T-cell (primary cell): Measurements from ENCODE around the gene MYB. TPM values are rescaled to one million over a fixed set of nuclear protein-coding genes. Genes with fewer than 3 reads are reported as not detected.

ENCODE experiments used
- ATAC-seq, 4 experiments: fragments of 200-7000 bp in 3 of 4; fragments of 150-1000 bp in 1 of 4; cut with Tn5 transposase; replicated peaks in 1 of 4; 1 replicate in 3 of 4; 2 replicates in 1 of 4; pipeline ENCODE4 v1.10.0; 2021; ENCODE audit warnings: moderate library complexity in 3 of 4, mild to moderate bottlenecking in 2 of 4, moderate number of reproducible peaks in 1 of 4
- CTCF ChIA-PET, 2 donors: fragments of 300-600 bp; sonication (Branson Sonifier 250); formaldehyde crosslinking; loops; one replicate each; lab custom pipeline; 2022; ENCODE audit warnings: antibody characterized with exemption in 2 of 2; lab: Charles Lee
- POLR2A ChIA-PET, 2 donors: fragments of 300-600 bp; sonication (Branson Sonifier 250); formaldehyde crosslinking; loops; one replicate each; lab custom pipeline; 2022; ENCODE audit warnings: antibody characterized with exemption in 2 of 2; lab: Charles Lee
- DNase-seq, 35 experiments: peaks; one replicate each; pipeline versions ENCODE4 v3.0.0 to v3.0.0-alpha.2; 2013 to 2023
- H3K27ac ChIP-seq: one replicate; pipeline ENCODE4 v1.5.1; 2013; ENCODE audit warnings: low read length
- H3K27me3 ChIP-seq, 2 experiments: replicated peaks in 1 of 2; 1 replicate in 1 of 2; 2 replicates in 1 of 2; pipeline versions ENCODE4 v1.6.1 to v1.7.0; 2013; ENCODE audit warnings: low read length in 1 of 2, mixed read lengths in 1 of 2; ENCODE audit not compliant: control insufficient read depth in 2 of 2, insufficient read depth in 2 of 2; ENCODE audit errors: extremely low read depth in 1 of 2
- H3K36me3 ChIP-seq, 2 donors: 1 replicate in 1 of 2; 2 replicates in 1 of 2; pipeline versions ENCODE4 v1.6.1 to v1.7.0; 2013; ENCODE audit warnings: low read length in 1 of 2; ENCODE audit not compliant: control insufficient read depth in 2 of 2, insufficient read depth in 1 of 2; ENCODE audit errors: extremely low read depth in 1 of 2
- H3K4me1 ChIP-seq, 2 experiments: 1 replicate in 1 of 2; 2 replicates in 1 of 2; pipeline versions ENCODE4 v1.6.1 to v1.7.0; 2013; ENCODE audit warnings: low read length in 2 of 2, mixed read lengths in 1 of 2; ENCODE audit not compliant: insufficient read depth in 2 of 2, control insufficient read depth in 1 of 2; ENCODE audit errors: extremely low read depth in 1 of 2
- H3K4me3 ChIP-seq, 2 donors: 1 replicate in 1 of 2; 2 replicates in 1 of 2; pipeline versions ENCODE4 v1.5.1 to v1.7.0; 2013; ENCODE audit warnings: mild to moderate bottlenecking in 2 of 2, low read length in 1 of 2, moderate library complexity in 1 of 2; ENCODE audit not compliant: control insufficient read depth in 1 of 2; ENCODE audit errors: extremely low read depth in 1 of 2
- H3K9me3 ChIP-seq: 2 replicates; pipeline ENCODE4 v1.7.0; 2013
- H3K27ac Mint-ChIP-seq, 2 donors: one replicate each; pipeline ENCODE4 v1.8.0; 2020 to 2021; ENCODE audit warnings: mild to moderate bottlenecking in 2 of 2, mixed read lengths in 2 of 2
- H3K27me3 Mint-ChIP-seq, 2 donors: one replicate each; pipeline ENCODE4 v1.8.0; 2021 to 2022; ENCODE audit warnings: mixed read lengths in 2 of 2
- H3K36me3 Mint-ChIP-seq: one replicate; pipeline ENCODE4 v1.8.0; 2021; ENCODE audit warnings: mixed read lengths
- H3K4me1 Mint-ChIP-seq, 3 donors: one replicate each; pipeline ENCODE4 v1.8.0; 2020 to 2022; ENCODE audit warnings: mixed read lengths in 3 of 3, mild to moderate bottlenecking in 1 of 3
- H3K4me3 Mint-ChIP-seq, 3 donors: one replicate each; pipeline ENCODE4 v1.8.0; 2020 to 2022; ENCODE audit warnings: mild to moderate bottlenecking in 3 of 3, mixed read lengths in 3 of 3, moderate library complexity in 3 of 3
- H3K9me3 Mint-ChIP-seq, 3 donors: one replicate each; pipeline ENCODE4 v1.8.0; 2020 to 2022; ENCODE audit warnings: mixed read lengths in 3 of 3
- WGBS: methylation state at CpG from one replicate; pipeline ENCODE4 v1.1.5; 2013; ENCODE audit warnings: missing lambda C conversion rate; ENCODE audit not compliant: insufficient coverage; 5-methylcytosine and 5-hydroxymethylcytosine counted together
- total RNA-seq, 35 experiments: library from RNA in 6 of 35; stranded (reverse) in 6 of 35; fragments of 120-200 nt in 1 of 35; gene quantifications; one replicate each; pipeline versions ENCODE4 v1.2.1 to v1.2.4 and lab custom pipeline; 2013 to 2026

The MYB gene
- total RNA-seq (10 to 100 TPM in 4 of 5 donors, 1 to 10 TPM in 1; 4.4 to 23.9 (median 17.1) TPM), total RNA-seq (lab: John Stamatoyannopoulos, UW) (6.3 to 144 (median 29.1) reads per million in 29 experiments)
- 6.2 TPM for total RNA-seq (2013)

DNA sequence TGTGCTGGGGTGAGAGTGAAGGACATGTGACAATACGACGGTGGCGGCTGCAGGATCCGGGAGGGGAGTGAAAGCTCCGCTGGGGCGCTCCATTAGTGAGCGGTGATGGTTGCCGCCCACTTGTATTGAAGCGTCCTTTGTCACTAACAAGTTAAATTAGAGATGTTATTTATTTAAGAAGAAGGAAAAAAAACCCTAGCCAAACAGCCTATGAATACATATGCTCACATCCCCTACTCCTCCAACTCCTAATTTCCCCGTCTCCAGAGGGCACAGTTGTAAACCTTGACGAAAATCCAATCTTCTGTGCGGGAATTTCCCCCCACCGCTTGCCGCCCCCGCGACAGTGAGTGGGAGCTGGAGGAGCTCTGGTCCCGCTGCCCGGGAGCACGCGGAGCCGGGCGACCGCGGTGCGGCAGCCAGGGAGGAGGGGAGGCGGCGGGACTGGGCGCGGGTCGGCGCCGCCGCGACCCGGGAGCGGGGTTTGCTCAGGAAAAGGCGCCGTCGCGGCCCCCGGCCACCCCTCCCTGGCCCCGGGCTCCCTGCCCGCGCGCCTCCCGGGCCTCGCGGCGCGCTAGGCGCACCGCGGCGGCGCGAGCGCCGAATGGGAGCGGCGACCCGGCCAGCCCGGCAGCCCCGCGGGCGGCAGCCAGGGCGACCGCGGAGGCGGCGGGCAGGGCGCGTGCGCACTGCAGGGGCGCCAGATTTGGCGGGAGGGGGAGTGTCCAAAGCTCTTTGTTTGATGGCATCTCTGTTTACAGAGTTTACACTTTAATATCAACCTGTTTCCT, at the start of gene MYB:
Gene MYB, plus strand, starts transcription at position 767 of the 791 bp plus-strand sequence. CDS start 206 bp downstream, outside the sequence.
- Histone ChIP-seq H3K4me1 (peaks cover 12 to 21% of the 10 kb centered on the region in 2 experiments), H3K9me3 (no peaks in the 10 kb centered on the region), H3K4me3 (peak within 1 kb of the TSS; percentile 63 to 98), H3K27me3 (no peaks in the 10 kb centered on the region), H3K36me3 (no peaks in the 10 kb centered on the region), H3K27ac (peak within 1 kb of the TSS; percentile 25)
- peak within 1 kb of the TSS; percentile 82 to 88 for H3K27ac Mint-ChIP-seq
- peaks cover 21 to 32% (median 30%) of the 10 kb centered on the region in 3 donors for H3K4me1 Mint-ChIP-seq
- H3K36me3 Mint-ChIP-seq, result no peaks in the 10 kb centered on the region
- no peaks in the 10 kb centered on the region for H3K9me3 Mint-ChIP-seq
- H3K4me3 Mint-ChIP-seq, result peak within 1 kb of the TSS; percentile 86 to 94 (median 87)
- ChIA-PET CTCF (interaction anchor here in 1 of 2 donors (0.6 to 1.0 kb wide), 4 partner anchors 36 to 1059 kb away, joined by 3 to 4 read pairs (median 3); no protein-coding TSS in a partner anchor), POLR2A (interaction anchor here in 1 of 2 donors (0.6 to 1.4 kb wide), 2 partner anchors 1110 to 1177 kb away, joined by 3 to 4 read pairs; no protein-coding TSS in a partner anchor)
- DNase-seq (peak in 33 of 35 experiments; percentile 31 to 81 (median 56)), ATAC-seq (peak; percentile 53 to 61 (median 58))
- WGBS, result under 1% methylated on average over 49 of the region's 75 CpGs
- no peaks in the 10 kb centered on the region for H3K27me3 Mint-ChIP-seq

DNA sequence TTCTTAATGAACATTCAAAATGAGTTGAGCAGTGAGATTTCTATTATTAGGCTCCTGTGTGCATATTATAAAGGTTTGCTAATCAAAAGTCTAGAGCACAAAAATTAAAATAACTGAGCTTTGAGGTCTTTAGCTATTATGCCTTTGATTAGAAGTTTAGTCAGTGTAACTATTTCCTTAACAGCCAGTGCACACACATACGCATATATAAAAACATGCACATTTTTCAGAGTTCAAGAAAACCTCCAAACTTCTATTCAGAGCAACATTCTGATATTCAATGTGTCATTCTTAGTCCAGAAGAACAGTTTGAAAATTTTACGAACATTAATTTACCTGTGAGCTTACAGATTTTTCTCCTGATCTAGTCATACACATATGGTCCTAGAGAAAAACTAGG, 48.3 kb upstream of the MYB start:
- CTCF ChIA-PET, result interaction anchor here in 1 of 2 donors (1.5 to 1.8 kb wide), 2 partner anchors 12 to 14 kb away, joined by 4 to 6 read pairs; no protein-coding TSS in a partner anchor
- WGBS, result 100% methylated on average over 1 of the region's 2 CpGs
- Histone ChIP-seq H3K4me1 (peaks cover 8 to 25% of the 10 kb centered on the region in 2 experiments), H3K36me3 (no peaks in the 10 kb centered on the region), H3K27ac (no peak overlapping the region), H3K9me3 (no peaks in the 10 kb centered on the region), H3K27me3 (no peaks in the 10 kb centered on the region), H3K4me3 (no peak overlapping the region)
- H3K27ac Mint-ChIP-seq, result no peak overlapping the region
- peaks cover 44 to 46% (median 45%) of the 10 kb centered on the region in 3 donors for H3K4me1 Mint-ChIP-seq
- H3K27me3 Mint-ChIP-seq, result no peaks in the 10 kb centered on the region
- H3K9me3 Mint-ChIP-seq, result no peaks in the 10 kb centered on the region
- no peak overlapping the region for H3K4me3 Mint-ChIP-seq
- ATAC-seq, result no peak
- no peak for DNase-seq
- POLR2A ChIA-PET, result no interaction called here
- no peaks in the 10 kb centered on the region for H3K36me3 Mint-ChIP-seq

GRCh38 chr6:135135835-135136234, 45.3 kb upstream of the MYB start:
- POLR2A ChIA-PET, result no interaction called here
- Histone ChIP-seq H3K9me3 (no peaks in the 10 kb centered on the region), H3K27me3 (no peaks in the 10 kb centered on the region), H3K27ac (no peak overlapping the region), H3K36me3 (no peaks in the 10 kb centered on the region), H3K4me1 (peaks cover 0 to 4% of the 10 kb centered on the region in 2 experiments), H3K4me3 (no peak overlapping the region)
- H3K27me3 Mint-ChIP-seq, result no peaks in the 10 kb centered on the region
- H3K36me3 Mint-ChIP-seq, result no peaks in the 10 kb centered on the region
- WGBS, result 93% methylated on average over 2 of the region's 4 CpGs
- DNase-seq (peak in 1 of 35 experiments; percentile 23), ATAC-seq (peak in 1 of 4 experiments; percentile 74)
- H3K27ac Mint-ChIP-seq, result peak overlapping the region in 1 of 2 donors; percentile 44
- peaks cover 18 to 26% (median 21%) of the 10 kb centered on the region in 3 donors for H3K4me1 Mint-ChIP-seq
- CTCF ChIA-PET, result interaction anchor here in 1 of 2 donors (0.6 kb wide), 1 partner anchor 49 kb away, joined by 5 read pairs; no protein-coding TSS in a partner anchor
- no peak overlapping the region for H3K4me3 Mint-ChIP-seq
- H3K9me3 Mint-ChIP-seq, result no peaks in the 10 kb centered on the region

DNA sequence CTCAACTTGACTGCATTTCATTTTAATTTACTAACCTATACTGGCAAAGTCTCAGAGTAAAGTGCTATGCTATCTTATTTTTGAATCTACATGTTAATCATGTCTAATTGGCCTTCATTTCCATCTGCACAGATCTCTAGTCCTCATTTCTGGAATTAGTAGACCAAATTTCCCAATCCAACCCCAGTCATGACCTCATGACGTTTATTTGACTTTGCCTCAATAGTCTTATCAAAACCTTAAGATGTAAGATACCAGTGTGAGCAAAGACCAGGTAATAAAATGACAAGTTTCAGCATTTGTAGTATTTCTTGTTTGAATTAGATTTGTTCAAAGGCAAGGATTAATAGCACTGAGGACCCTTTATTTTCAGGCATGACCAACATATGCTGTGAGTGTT, 43.3 kb upstream of the MYB start:
- Histone ChIP-seq H3K4me1 (peaks cover 0 to 4% of the 10 kb centered on the region in 2 experiments), H3K27ac (no peak overlapping the region), H3K9me3 (no peaks in the 10 kb centered on the region), H3K4me3 (no peak overlapping the region), H3K27me3 (no peaks in the 10 kb centered on the region), H3K36me3 (no peaks in the 10 kb centered on the region)
- ATAC-seq (no peak), DNase-seq (no peak)
- Mint-ChIP-seq H3K4me1 (peaks cover 24 to 35% (median 31%) of the 10 kb centered on the region in 3 donors), H3K27ac (no peak overlapping the region), H3K4me3 (no peak overlapping the region), H3K27me3 (no peaks in the 10 kb centered on the region), H3K36me3 (no peaks in the 10 kb centered on the region), H3K9me3 (no peaks in the 10 kb centered on the region)
- CTCF ChIA-PET, result interaction anchor here in 1 of 2 donors (0.7 kb wide), 1 partner anchor 197 kb away, joined by 3 read pairs; no protein-coding TSS in a partner anchor
- no CpG with 5 or more reads among the region's 1 CpG for WGBS
- POLR2A ChIA-PET, result no interaction called here

GRCh38 chr6:135141182-135141581, 39.9 kb upstream of the MYB start:
- Mint-ChIP-seq H3K27me3 (no peaks in the 10 kb centered on the region), H3K4me1 (peaks cover 32 to 40% (median 39%) of the 10 kb centered on the region in 3 donors), H3K27ac (peak overlapping the region in 1 of 2 donors; percentile 16), H3K4me3 (no peak overlapping the region), H3K36me3 (no peaks in the 10 kb centered on the region), H3K9me3 (no peaks in the 10 kb centered on the region)
- 100% methylated on average over 2 of the region's 4 CpGs for WGBS
- Histone ChIP-seq H3K4me1 (peaks cover 0 to 2% of the 10 kb centered on the region in 2 experiments), H3K9me3 (no peaks in the 10 kb centered on the region), H3K36me3 (no peaks in the 10 kb centered on the region), H3K27me3 (no peaks in the 10 kb centered on the region), H3K27ac (no peak overlapping the region), H3K4me3 (no peak overlapping the region)
- ATAC-seq (no peak), DNase-seq (no peak)
- CTCF ChIA-PET, result interaction anchor here in 1 of 2 donors (0.5 to 1.0 kb wide), 2 partner anchors 42 to 257 kb away, joined by 4 to 10 read pairs; no protein-coding TSS in a partner anchor
- POLR2A ChIA-PET, result no interaction called here

DNA sequence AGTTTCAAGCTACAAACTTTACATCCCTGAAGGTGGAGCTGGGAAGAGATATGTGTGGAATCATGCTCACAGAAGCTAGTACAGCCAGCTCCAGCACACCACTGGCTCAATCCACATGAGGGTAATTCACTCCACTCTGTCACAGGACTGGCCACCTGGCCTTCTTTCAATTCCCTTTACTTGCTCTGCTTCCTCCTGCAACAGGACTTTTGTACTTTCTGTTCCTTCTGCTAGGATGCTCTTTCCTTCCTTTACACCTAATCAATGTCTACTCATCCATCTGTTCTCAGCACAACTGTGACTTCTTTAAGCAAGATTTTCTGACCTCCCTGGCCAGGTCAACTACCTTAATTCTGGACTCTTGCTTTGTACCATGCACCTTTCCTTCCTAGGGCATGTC, 39.4 kb upstream of the MYB start:
- Mint-ChIP-seq H3K27me3 (no peaks in the 10 kb centered on the region), H3K36me3 (no peaks in the 10 kb centered on the region), H3K9me3 (no peaks in the 10 kb centered on the region), H3K4me3 (no peak overlapping the region), H3K4me1 (peaks cover 32 to 40% (median 35%) of the 10 kb centered on the region in 3 donors), H3K27ac (peak overlapping the region in 1 of 2 donors; percentile 11)
- Histone ChIP-seq H3K27ac (no peak overlapping the region), H3K36me3 (no peaks in the 10 kb centered on the region), H3K9me3 (no peaks in the 10 kb centered on the region), H3K4me1 (peaks cover 0 to 2% of the 10 kb centered on the region in 2 experiments), H3K4me3 (no peak overlapping the region), H3K27me3 (no peaks in the 10 kb centered on the region)
- DNase-seq (no peak), ATAC-seq (no peak)
- ChIA-PET POLR2A (no interaction called here), CTCF (interaction anchor here in 1 of 2 donors (1.1 kb wide), 1 partner anchor 1085 kb away, joined by 3 read pairs; no protein-coding TSS in a partner anchor)
